Fibroblast of skin of right biceps (primary cell): Measurements from ENCODE around the gene RALGAPA1.

Experiments
- DNase-seq: peaks from one replicate; pipeline ENCODE4 v3.0.0-alpha.2; 2013

Gene RALGAPA1

GRCh38 chr14:35533357-35534207 is 275.5 kb downstream of the RALGAPA1 start, which contains the start of gene INSM2:
Gene INSM2, plus strand, starts transcription at chr14:35534164. Its CDS starts 89 bp downstream, at chr14:35534253.
- DNase-seq, result peak; percentile 50

- DNase-seq, result no peak
Measured at GRCh38 chr14:35532783-35533356, 276.2 kb downstream of the RALGAPA1 start.

GRCh38 chr14:35531960-35532747 is 276.9 kb downstream of the RALGAPA1 start:
- no peak for DNase-seq

- no peak for DNase-seq
Measured at GRCh38 chr14:35526962-35527361, 282.1 kb downstream of the RALGAPA1 start.

GRCh38 chr14:35525695-35526094 is 283.4 kb downstream of the RALGAPA1 start:
- DNase-seq, result no peak

GRCh38 chr14:35519986-35520385 is 289.1 kb downstream of the RALGAPA1 start:
- DNase-seq, result no peak

GRCh38 chr14:35515916-35516315 is 293.2 kb downstream of the RALGAPA1 start:
- no peak for DNase-seq

- DNase-seq, result no peak
Measured at GRCh38 chr14:35512765-35513164, 296.3 kb downstream of the RALGAPA1 start.

- DNase-seq, result no peak
Measured at GRCh38 chr14:35509846-35510245, 299.2 kb downstream of the RALGAPA1 start.

GRCh38 chr14:35506927-35507326 is 302.2 kb downstream of the RALGAPA1 start:
- DNase-seq, result peak; percentile 66

- DNase-seq, result no peak
Measured at GRCh38 chr14:35506461-35506860, 302.6 kb downstream of the RALGAPA1 start.

- DNase-seq, result no peak
Measured at GRCh38 chr14:35504260-35504659, 304.8 kb downstream of the RALGAPA1 start.

- no peak for DNase-seq
Measured at GRCh38 chr14:35503646-35504045, 305.4 kb downstream of the RALGAPA1 start.

- no peak for DNase-seq
Measured at GRCh38 chr14:35499180-35499579, 309.9 kb downstream of the RALGAPA1 start.

- no peak for DNase-seq
Measured at GRCh38 chr14:35495278-35495677, 313.8 kb downstream of the RALGAPA1 start.

- no peak for DNase-seq
Measured at GRCh38 chr14:35492569-35493014, 316.5 kb downstream of the RALGAPA1 start.
